ENCODE data around the gene CDH4. TPM values are rescaled to one million over a fixed set of nuclear protein-coding genes. Genes with fewer than 3 reads are reported as not detected.
A peak's percentile ranks its signal among the peaks of the same experiment; 100 is the strongest.

The CDH4 gene
- total RNA-seq, 1 donor from 2014 or later = 8.9 TPM

- no peak for DNase-seq (ENCODE audit: low read depth, low spot score)
- H3K27ac Mint-ChIP-seq (ENCODE audit: unreplicated experiment) = no peak overlapping the region
- H3K9me3 Mint-ChIP-seq = no peaks in the 10 kb centered on the region
- no peaks in the 10 kb centered on the region for H3K36me3 Mint-ChIP-seq (ENCODE audit: low read depth)
- peaks cover 4% of the 10 kb centered on the region for H3K27me3 Mint-ChIP-seq (ENCODE audit: low read depth)
- no peak overlapping the region for H3K4me3 Mint-ChIP-seq
- peaks cover 7% of the 10 kb centered on the region for H3K4me1 Mint-ChIP-seq
- TF ChIP-seq, protein P1, sequence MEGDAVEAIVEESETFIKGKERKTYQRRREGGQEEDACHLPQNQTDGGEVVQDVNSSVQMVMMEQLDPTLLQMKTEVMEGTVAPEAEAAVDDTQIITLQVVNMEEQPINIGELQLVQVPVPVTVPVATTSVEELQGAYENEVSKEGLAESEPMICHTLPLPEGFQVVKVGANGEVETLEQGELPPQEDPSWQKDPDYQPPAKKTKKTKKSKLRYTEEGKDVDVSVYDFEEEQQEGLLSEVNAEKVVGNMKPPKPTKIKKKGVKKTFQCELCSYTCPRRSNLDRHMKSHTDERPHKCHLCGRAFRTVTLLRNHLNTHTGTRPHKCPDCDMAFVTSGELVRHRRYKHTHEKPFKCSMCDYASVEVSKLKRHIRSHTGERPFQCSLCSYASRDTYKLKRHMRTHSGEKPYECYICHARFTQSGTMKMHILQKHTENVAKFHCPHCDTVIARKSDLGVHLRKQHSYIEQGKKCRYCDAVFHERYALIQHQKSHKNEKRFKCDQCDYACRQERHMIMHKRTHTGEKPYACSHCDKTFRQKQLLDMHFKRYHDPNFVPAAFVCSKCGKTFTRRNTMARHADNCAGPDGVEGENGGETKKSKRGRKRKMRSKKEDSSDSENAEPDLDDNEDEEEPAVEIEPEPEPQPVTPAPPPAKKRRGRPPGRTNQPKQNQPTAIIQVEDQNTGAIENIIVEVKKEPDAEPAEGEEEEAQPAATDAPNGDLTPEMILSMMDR (conservative IDR thresholded peaks at IDR 0.05) = no peak
Observed at GRCh38 chr20:61801065-61801360, 549.0 kb downstream of the CDH4 start.

GRCh38 chr20:61801428-61801827, 549.4 kb downstream of the CDH4 start:
- H3K4me1 Mint-ChIP-seq = peaks cover 7% of the 10 kb centered on the region
- TF ChIP-seq, protein P1 (conservative IDR thresholded peaks at IDR 0.05) = no peak
- no peaks in the 10 kb centered on the region for H3K36me3 Mint-ChIP-seq (ENCODE audit: low read depth)
- H3K9me3 Mint-ChIP-seq = no peaks in the 10 kb centered on the region
- no peak for DNase-seq (ENCODE audit: low read depth, low spot score)
- H3K27me3 Mint-ChIP-seq (ENCODE audit: low read depth) = peaks cover 4% of the 10 kb centered on the region
- no peak overlapping the region for H3K4me3 Mint-ChIP-seq
- H3K27ac Mint-ChIP-seq (ENCODE audit: unreplicated experiment) = peak overlapping the region; percentile 72

- Mint-ChIP-seq H3K36me3 (ENCODE audit: low read depth) (no peaks in the 10 kb centered on the region), H3K27ac (ENCODE audit: unreplicated experiment) (peak overlapping the region; percentile 72), H3K27me3 (ENCODE audit: low read depth) (peaks cover 4% of the 10 kb centered on the region), H3K4me1 (peaks cover 7% of the 10 kb centered on the region), H3K9me3 (no peaks in the 10 kb centered on the region), H3K4me3 (no peak overlapping the region)
- TF ChIP-seq, protein P1 (conservative IDR thresholded peaks at IDR 0.05) = no peak
- no peak for DNase-seq (ENCODE audit: low read depth, low spot score)
Observed at GRCh38 chr20:61801857-61802442, 549.9 kb downstream of the CDH4 start.

- TF ChIP-seq, protein P1 (conservative IDR thresholded peaks at IDR 0.05) = no peak
- H3K36me3 Mint-ChIP-seq (ENCODE audit: low read depth) = no peaks in the 10 kb centered on the region
- H3K4me1 Mint-ChIP-seq = peaks cover 7% of the 10 kb centered on the region
- H3K9me3 Mint-ChIP-seq = no peaks in the 10 kb centered on the region
- DNase-seq (ENCODE audit: low read depth, low spot score) = no peak
- H3K4me3 Mint-ChIP-seq = no peak overlapping the region
- H3K27me3 Mint-ChIP-seq (ENCODE audit: low read depth) = peaks cover 4% of the 10 kb centered on the region
- no peak overlapping the region for H3K27ac Mint-ChIP-seq (ENCODE audit: unreplicated experiment)
Observed at GRCh38 chr20:61802721-61803311, 550.8 kb downstream of the CDH4 start.

DNA sequence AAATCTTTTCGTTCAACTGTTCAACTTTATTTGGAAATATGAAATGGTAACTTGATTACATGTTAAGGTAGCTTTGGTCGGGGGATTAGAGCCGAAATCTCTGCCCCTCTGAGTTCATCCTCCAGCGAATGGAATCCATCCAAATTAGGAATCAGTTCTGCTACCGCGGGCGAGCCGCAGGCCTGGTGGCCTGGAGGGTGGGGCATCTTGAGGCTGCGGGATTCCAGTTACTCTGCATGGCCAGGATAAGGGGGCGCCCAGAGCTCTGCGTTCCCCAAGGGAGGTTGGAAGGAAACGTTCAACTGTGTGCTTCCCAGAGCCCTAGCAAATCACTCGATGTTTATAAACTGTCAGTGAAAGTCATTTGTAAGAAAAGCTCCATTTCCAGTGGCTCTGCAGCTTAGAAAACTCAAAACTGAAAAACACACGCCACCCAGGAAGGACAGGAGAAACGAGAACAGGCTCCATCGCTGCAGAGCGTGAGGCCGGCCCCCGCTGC, 551.4 kb downstream of the CDH4 start:
- Mint-ChIP-seq H3K36me3 (ENCODE audit: low read depth) (no peaks in the 10 kb centered on the region), H3K27ac (ENCODE audit: unreplicated experiment) (peak overlapping the region; percentile 50), H3K4me3 (no peak overlapping the region), H3K27me3 (ENCODE audit: low read depth) (peaks cover 4% of the 10 kb centered on the region), H3K4me1 (peaks cover 10% of the 10 kb centered on the region), H3K9me3 (no peaks in the 10 kb centered on the region)
- TF ChIP-seq, protein P1 (conservative IDR thresholded peaks at IDR 0.05) = no peak
- DNase-seq (ENCODE audit: low read depth, low spot score) = no peak

All from neural crest cell (in vitro differentiated cells).